Measurements from ENCODE around the gene EXOC4. TPM values are rescaled to one million over a fixed set of nuclear protein-coding genes. Genes with fewer than 3 reads are reported as not detected.

Gene EXOC4
- total RNA-seq, 2 donors from 2014 or later, result 33.7 to 41.5 TPM

DNA sequence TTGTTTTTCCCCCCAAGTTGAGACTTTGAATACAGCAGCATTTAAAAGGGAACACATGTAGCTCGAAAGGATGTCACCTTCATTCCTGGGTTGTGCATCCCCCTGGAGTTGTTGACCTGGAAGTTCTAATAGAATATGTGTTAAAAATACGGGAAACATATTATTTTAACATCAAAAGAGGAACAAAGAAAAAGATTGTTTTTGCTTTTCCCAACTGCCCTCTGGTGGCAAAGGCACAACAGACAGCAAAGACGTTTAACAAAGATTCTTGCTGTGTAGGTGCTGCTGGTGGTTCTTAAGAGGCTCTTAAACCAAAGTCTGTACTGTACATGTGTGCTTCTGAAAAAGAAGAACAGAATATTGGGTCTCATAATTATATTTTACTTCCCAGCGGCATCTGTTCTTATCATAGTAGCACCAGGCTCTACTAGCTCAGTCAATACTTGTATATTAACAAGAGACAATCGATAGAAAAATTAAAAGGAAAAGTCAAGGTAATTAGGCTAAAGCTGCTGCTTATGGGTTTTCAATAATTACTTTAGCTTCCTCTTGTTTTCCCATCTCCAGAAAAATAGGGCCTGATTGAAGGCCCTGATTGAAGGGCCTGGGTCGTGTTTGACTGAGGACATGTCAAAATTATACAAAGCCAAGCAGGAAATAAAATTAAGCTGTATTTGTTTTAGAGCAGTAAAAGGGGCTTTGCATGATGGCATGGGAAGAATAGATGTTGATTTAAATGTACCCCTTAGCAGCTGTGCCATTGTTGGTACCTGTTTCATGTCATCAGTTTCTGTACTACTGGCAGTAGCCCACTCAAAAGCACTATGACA is 490.0 kb downstream of the EXOC4 start:
- intact Hi-C loops (cut with DNase I), result no loop called here
- no peak for ATAC-seq
- DNase-seq, result no peak

DNA sequence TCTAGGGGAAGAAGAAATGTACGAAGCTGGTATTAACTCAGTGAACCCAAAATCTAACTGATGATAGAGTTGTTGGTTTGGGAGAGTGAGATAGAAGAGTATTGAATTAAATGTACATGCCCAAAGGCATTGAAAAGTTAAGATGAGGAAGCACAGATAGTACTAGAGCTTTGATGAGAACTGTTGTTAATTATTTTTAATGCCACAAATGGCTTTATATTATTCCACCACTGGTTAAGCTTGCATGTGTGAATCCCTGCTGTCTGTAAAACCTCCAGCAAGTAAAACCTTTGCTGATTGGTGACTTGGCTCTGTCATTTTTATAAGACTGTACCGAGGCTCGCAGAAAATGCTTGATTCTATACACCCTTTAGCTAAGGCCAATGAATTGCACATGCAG is 491.6 kb downstream of the EXOC4 start:
- DNase-seq (no peak), ATAC-seq (no peak)
- intact Hi-C loops (cut with DNase I), result no loop called here

DNA sequence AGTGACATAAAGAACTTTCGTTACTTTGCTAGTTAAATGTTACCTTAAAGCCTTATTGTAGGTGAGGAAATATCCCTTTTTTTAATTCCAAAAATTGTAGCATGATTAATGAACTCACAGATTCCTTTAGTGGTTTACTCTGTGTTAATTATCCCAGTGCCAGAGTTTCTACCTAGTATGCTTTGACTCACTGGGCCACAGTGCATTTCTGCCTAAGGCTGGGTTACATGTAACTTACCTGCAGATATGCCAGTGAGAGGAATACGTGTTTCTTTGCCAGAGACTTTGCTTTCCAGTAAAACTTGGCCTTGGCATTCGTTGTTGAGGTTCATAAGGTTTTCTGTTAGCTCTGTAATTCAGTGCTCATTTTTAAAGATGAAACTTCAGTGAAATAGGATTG is 493.4 kb downstream of the EXOC4 start:
- intact Hi-C loops (cut with DNase I), result no loop called here
- ATAC-seq, result no peak
- no peak for DNase-seq

DNA sequence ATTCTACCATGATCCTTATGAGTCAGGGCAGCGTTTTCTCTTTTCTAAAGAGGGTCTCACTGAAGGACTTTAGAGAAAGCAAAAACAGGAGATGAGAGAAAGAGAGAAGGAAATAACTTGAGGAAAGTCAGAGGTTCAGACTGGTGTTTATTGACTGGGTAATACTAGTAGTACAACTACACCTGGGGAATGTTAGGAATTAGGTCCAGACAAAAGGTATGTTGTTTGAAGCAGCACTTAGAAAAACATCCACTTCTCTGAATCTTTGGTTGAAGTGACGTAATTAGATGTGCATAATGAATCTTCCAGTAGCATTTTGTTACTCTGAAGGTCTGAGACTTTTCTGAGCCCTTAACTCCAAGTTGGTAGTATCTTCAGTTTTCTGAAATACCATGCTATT is 494.0 kb downstream of the EXOC4 start:
- ATAC-seq (no peak), DNase-seq (no peak)
- intact Hi-C loops (cut with DNase I), result no loop called here

DNA sequence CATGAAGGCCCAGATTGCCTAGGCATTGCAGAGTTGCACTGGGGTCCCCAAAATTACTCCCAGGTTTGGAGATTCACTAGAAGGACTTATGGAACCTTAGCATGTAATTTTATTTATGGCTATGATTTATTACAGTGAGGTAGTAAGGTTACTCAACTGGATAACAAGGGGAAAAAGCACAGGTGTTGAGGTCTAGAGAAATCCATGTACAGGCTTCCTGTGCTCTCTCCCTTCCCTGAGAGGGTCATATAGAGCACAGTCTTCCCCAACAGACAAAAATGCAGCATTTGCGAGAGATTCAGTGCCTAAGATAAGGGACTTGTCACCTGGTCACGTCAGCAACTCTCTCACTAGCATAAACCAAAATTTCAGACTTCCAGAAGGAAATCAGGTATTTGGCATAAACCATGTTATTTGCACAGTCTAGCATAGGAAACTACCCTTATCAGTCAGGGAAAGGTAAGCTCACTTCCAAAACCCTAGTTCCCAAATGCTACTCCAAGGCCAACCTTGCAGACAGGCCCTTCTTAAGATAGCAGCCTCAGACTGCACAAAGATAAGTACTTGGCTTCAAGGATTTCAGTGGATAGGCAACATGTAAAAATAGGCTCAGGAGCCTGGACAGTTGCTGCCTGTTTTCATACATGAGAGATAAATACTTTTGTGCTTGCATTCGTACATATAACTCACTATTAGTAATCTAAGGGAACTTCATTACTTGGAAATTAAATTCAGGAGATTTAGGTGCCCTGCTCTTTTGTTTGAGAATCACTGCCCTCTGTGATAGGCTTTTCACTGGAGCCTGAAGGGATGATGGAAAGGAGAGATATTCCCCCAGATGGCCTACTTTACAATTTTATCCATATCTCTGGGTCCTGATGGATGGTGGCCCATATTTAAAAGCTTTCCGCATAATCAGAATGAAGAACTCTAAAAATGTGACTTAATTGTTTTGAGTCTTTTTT is 495.8 kb downstream of the EXOC4 start:
- DNase-seq, result no peak
- ATAC-seq, result no peak
- intact Hi-C loops (cut with DNase I), result no loop called here

DNA sequence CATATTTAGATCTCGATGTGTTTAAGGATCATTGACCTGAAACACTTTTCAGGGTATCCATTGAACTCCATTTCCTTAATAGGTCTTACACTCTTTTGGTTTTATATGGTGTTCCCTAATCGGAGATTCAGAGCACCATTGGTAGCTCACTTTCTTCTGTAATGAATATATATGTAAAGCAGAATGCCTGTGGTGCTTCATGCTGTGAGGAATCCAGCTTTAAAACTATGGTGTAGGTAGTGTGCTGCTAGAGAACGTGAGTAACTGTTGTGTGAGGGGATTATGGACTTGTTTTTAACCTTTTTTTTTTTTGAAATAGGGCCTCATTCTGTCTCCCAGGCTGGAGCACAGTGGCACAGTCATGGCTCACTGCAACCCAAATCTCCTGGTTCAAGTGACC is 497.4 kb downstream of the EXOC4 start:
- intact Hi-C loops (cut with DNase I), result no loop called here
- DNase-seq, result no peak
- no peak for ATAC-seq

DNA sequence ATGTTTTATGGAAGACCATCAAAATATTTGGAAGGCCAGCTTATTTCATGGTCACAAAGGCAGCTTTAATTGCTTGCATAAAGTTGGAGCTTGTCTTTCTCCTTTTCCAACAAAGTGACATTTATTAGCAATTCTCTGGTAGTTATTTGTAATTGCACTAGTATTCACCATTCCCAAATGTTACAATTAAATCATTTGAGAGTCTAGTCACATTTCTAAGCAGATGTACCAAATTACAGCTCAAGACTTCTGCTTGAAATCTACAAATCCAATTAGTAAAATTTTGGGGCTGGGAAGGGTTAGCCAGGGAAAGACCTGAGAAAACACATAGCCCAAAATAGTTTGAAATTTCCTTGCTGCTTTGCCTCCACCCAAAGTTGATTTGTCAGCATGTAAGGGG is 498.2 kb downstream of the EXOC4 start:
- DNase-seq (no peak), ATAC-seq (no peak)
- intact Hi-C loops (cut with DNase I), result no loop called here

DNA sequence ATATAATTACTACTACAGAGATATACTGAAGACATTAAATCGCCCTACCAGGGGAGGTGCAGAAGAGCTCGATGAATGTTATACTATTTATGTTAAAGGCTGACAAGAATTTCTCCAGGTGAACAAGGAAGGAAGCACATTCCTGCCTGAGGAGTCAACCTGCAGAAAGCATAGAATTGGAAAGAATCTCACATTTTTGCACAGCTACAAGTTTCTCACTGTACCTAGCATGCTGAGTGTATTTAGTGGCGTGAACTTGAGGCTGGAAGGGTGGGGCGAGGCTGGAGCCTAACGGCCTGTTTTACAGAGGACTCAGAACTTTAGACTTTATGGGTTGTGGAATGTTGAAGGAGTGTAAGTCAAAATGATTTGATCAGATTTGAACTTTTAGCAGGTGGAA is 500.6 kb downstream of the EXOC4 start:
- ATAC-seq, result no peak
- DNase-seq, result no peak
- intact Hi-C loops (cut with DNase I), result no loop called here

DNA sequence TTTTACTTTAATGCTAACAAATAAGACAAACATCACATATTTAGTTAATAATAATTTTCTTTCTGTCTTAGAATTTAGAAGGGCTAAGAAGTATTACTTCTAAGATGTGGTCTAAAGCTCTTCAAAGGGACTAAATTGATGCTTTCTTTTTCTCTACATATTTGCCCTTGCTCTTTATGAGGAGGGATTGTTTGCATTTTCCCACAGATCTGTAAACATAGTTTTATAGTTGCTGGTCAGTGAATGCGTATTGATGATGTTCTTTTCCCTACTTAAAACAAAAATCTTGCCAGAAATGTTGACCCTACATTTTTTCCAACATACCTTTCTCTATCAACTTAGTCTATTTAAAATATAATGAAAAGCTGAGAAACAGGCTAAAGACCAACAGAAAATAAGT is 501.8 kb downstream of the EXOC4 start:
- intact Hi-C loops (cut with DNase I), result no loop called here
- ATAC-seq, result no peak
- no peak for DNase-seq

DNA sequence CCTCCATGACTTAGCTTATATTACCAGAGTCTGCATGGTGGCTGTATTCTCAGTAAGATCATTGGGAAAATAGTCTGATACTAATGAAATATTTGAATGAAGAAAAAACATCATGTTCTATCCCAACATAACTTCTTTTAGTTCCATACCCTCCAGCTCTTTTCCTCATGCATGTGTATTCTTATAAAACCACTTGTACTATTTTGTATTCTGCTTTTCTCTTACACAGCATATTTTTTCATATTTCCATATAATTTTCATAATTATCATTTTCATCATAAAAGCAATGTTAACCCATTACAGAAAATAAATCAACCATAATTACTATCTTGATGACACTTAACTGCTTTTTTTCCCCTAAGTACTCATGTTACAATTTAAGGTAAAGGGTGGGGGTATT is 503.0 kb downstream of the EXOC4 start:
- intact Hi-C loops (cut with DNase I), result no loop called here
- DNase-seq, result no peak
- no peak for ATAC-seq

DNA sequence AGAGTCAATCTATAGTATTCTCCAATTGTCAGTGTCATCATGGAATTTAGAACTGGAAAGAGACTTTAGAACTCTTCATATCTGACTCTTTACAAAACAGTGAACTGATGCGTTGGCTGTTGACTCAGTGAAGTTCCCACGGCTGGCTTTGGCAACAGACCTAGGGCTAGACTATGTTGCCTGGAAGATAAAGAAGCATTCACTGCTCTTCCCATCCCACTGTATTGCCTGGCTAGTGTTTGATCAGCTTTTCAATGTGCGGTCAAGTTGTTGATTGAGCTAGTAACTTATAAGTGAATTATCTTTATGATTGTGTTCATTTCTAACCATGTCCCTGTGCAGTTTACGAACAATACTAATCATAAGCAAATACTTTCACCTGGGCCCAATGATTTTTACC is 508.6 kb downstream of the EXOC4 start:
- no peak for ATAC-seq
- intact Hi-C loops (cut with DNase I), result no loop called here
- no peak for DNase-seq

DNA sequence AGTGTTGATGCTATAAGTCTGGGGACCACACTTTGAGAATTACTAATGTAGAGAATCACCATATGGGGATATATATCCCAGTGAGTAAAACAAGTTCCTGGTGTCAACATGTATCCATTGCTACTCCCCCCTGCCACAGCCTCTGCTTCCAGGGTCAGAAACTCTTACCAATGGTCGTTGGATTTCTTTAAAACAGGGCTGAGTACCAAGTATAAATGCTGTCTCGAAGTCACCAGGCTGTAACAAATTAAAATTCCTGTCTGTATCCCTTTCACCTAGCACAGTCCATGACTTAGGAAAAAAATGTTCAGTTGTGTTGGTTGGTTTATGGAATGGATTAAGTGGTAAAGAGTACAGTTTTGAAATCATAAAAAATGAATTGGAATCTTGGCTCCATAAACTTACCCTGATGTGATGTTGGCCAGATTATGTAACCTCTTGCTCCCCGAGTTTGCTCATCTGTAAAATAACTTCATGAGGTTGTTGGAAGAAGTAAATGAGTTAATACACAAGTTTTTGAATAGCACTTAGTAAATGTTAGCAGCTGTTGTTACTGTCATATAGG is 510.3 kb downstream of the EXOC4 start:
- ATAC-seq, result no peak
- intact Hi-C loops (cut with DNase I), result no loop called here
- no peak for DNase-seq

DNA sequence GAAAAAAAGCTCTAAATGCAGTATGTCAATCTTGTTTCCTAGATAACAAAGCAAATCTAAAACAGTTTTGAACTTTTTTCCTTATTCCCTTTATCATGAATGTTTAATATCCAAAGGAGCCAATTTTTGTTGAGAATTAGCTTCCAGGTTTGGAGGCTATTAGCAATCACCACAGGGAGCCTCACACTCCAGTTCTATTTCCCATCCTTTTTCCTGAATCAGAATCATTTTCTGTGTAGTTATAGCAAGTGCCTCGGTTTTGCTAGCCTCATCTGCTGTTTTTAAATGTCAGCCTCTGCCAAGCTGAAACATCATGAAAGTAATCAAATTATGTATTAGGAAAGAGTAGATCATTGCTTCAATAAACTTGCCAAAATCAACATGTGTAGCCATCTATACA is 516.8 kb downstream of the EXOC4 start:
- DNase-seq (no peak), ATAC-seq (no peak)
- intact Hi-C loops (cut with DNase I), result no loop called here

DNA sequence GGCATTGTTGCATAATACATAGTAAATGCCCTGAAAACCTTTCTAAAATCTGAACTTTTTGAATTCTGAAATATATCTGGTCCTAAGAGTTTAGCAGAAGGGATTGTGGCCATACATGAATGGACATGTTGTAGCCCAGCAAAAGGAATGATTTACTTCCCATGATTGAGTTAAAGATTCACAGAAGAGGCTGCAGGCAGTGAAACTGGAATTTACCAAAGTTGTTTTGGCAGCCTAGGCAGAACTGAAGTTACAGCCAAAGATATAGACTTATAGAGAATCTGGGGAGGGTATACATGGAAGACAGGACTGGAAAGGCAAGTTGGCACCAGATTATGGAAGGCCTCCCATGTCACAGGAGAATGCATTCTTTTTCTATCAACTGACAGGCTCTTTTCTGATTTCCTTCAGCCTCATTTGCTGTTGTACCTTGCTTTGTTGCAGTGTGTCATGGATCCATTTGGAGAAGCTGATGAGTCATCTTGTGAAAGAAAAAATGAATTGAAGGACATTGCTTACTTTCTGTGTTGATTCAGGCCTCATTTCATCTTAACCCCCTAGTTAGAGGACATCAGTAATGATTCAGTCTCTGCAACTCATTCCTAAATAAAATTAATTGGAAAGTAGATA is 518.1 kb downstream of the EXOC4 start:
- intact Hi-C loops (cut with DNase I), result no loop called here
- no peak for ATAC-seq
- no peak for DNase-seq

DNA sequence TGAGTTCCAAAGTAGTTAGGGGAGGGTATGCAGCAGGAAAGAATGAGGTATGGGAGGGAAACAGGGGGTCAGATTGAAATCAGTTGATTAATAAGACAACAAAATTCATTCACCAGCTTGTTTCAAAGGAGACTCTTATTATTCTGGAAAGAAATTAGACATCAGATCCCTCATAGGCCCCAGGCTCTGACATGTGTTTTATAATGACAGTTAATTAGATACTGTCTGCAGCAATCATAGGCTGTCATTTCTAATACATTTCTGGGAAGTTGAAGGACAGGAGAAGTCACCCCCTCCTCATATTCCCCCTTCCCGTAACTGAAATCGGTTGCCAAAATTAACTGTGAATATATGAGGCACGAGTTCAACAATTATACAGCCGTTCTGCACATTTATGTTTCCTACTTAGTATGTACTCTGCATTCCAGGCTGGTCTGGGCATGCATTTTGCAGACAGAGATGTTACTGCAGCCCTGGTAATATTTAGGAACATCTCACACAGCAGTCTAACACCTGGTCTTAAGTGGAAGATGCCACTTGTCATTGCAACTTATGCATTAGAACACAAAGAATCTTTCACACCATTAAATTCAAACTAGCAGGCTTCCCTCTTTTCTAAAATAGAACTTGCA is 519.0 kb downstream of the EXOC4 start:
- intact Hi-C loops (cut with DNase I), result no loop called here
- no peak for ATAC-seq
- no peak for DNase-seq

DNA sequence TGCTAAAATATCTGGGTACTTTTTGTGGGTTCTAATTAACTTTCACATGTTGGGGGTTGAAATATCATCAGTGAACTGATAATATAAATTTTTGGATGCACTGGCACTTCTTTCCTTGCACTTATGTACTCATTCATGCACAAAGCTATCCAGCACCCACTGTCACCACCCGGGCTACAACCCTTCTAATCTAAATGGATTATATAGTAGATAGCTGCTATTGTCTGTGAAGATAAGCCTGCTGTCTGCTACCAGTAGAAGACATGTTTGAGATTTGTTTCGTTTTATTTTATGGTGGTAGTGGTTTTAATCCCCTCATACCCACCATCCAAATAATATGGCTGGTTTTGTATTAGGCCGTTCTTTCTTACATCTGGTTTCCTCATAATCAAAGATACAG is 520.7 kb downstream of the EXOC4 start:
- ATAC-seq, result no peak
- intact Hi-C loops (cut with DNase I), result no loop called here
- no peak for DNase-seq

DNA sequence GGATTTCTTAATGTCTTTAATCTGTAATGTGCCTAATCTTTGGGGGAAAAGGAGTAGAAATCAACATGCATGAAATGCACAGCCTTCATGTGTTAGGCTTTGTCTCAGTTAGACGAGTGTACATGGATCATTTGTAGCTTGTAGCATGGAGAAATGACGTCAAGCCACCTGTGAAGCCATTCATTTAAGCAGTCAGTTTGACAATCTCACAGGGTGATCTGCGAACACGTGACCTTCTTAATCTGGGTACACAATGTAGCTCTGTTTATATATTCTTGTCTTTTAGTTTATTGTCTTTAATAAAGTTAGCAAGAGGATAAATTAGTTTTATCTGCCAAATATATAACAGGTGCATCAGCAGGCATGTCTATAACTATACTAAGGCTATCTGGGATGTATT is 522.3 kb downstream of the EXOC4 start:
- DNase-seq, result no peak
- intact Hi-C loops (cut with DNase I), result no loop called here
- ATAC-seq, result no peak

DNA sequence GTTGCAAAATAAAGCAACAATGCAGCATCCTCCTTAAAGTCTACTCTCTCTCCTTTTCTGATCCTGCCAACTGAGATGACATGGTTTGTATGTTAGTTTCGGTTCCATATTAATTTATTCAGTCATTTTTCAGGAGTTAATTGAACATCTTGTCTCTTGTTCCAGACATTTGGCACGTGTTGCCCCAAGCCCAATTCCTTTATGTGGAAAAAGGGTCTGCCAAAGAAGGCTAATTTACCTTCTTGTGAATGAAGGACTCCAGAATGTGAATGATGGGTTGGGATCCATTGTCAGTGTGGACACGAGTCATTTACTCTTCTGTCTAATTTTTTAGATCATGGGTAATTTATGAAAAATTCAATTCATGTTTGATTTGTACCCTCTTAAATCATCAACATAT is 523.4 kb downstream of the EXOC4 start:
- ATAC-seq (no peak), DNase-seq (no peak)
- intact Hi-C loops (cut with DNase I), result no loop called here

DNA sequence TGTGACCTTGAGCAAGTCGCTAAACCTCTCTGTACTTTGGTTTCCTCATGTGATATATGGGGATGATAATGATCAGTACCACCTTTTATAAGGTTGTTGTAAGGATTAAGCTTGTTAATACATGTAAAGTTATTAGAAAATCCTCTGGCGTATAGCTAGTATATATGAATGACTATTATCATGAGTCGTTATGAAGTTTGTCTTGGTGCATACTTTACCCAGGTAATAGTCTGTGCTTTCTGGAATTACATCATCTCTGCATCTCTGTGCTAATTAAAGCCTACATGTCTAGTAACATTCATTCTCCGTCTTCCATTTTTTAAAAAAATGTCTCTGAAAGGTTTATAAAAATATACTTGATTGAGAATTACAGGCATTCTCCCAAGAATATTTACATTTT is 524.8 kb downstream of the EXOC4 start:
- intact Hi-C loops (cut with DNase I), result no loop called here
- no peak for ATAC-seq
- no peak for DNase-seq
